ENCODE measurements around the gene KIF5B.

GRCh38 chr10:32049113-32049512 lies 7.1 kb downstream of the KIF5B start:
- TF ChIP-seq POLR2A (IDR thresholded peaks at IDR 0.05; ENCODE audit: low read depth), result no peak
- no peak for TF ChIP-seq CTCF (IDR thresholded peaks at IDR 0.05)

All from esophagus muscularis mucosa (tissue), 3 donors.